GM18868 (cell line): ENCODE measurements around the gene NIPAL4.
A peak's percentile ranks its signal among the peaks of the same experiment; 100 is the strongest.

Experiments
- ATAC-seq: cut with Tn5 transposase; IDR thresholded peaks from one replicate; pipeline ENCODE4 v1.9.1; 2021; ENCODE audit warnings: mild to moderate bottlenecking, moderate library complexity; ENCODE audit not compliant: unreplicated experiment

Gene NIPAL4

GRCh38 chr5:157484768-157485167 is 24.8 kb downstream of the NIPAL4 start:
- ATAC-seq = no peak

- no peak for ATAC-seq
These were observed 25.3 kb downstream of the NIPAL4 start for GRCh38 chr5:157485340-157485739.

- ATAC-seq = peak; percentile 49
These were observed 25.8 kb downstream of the NIPAL4 start for GRCh38 chr5:157485811-157486210.

GRCh38 chr5:157486221-157486681 is 26.2 kb downstream of the NIPAL4 start:
- peak; percentile 32 for ATAC-seq

GRCh38 chr5:157486861-157487260 is 26.8 kb downstream of the NIPAL4 start:
- peak; percentile 32 for ATAC-seq

GRCh38 chr5:157487358-157487757 is 27.3 kb downstream of the NIPAL4 start:
- peak; percentile 71 for ATAC-seq

- ATAC-seq = no peak
These were observed 31.5 kb downstream of the NIPAL4 start for GRCh38 chr5:157491471-157491995.

- ATAC-seq = no peak
These were observed 32.9 kb downstream of the NIPAL4 start for GRCh38 chr5:157492886-157493285.

GRCh38 chr5:157494178-157494832 is 34.3 kb downstream of the NIPAL4 start:
- ATAC-seq = peak; percentile 46

GRCh38 chr5:157496864-157497263 is 36.9 kb downstream of the NIPAL4 start:
- ATAC-seq = no peak

GRCh38 chr5:157497875-157498611 is 38.0 kb downstream of the NIPAL4 start:
- no peak for ATAC-seq

- ATAC-seq = peak; percentile 82
These were observed 42.2 kb downstream of the NIPAL4 start for GRCh38 chr5:157502143-157502647.

GRCh38 chr5:157504053-157504452 is 44.0 kb downstream of the NIPAL4 start:
- ATAC-seq = no peak

GRCh38 chr5:157505496-157505895 is 45.5 kb downstream of the NIPAL4 start:
- no peak for ATAC-seq

GRCh38 chr5:157506066-157506590 is 46.1 kb downstream of the NIPAL4 start:
- ATAC-seq = no peak

- ATAC-seq = no peak
These were observed 47.2 kb downstream of the NIPAL4 start for GRCh38 chr5:157506981-157507780.

GRCh38 chr5:157509093-157509492 is 49.1 kb downstream of the NIPAL4 start:
- ATAC-seq = no peak

- ATAC-seq = peak; percentile 82
These were observed 49.6 kb downstream of the NIPAL4 start for GRCh38 chr5:157509587-157509986.

- ATAC-seq = no peak
These were observed 50.7 kb downstream of the NIPAL4 start for GRCh38 chr5:157510682-157511081.
